Stimulated activated CD8-positive, alpha-beta memory T cell treated with anti-CD3 and anti-CD28 coated beads, Interleukin-12 subunit alpha, Interleukin-12 subunit beta, amount 100 ng/mL, for 24 hours (primary cell): ENCODE measurements around the gene FBLN2.
A peak's percentile ranks its signal among the peaks of the same experiment; 100 is the strongest.

Source experiments
- DNase-seq: peaks from one replicate; pipeline ENCODE4 v3.0.0-alpha.2; 2020; ENCODE audit errors: extremely low read depth

FBLN2 gene

DNA sequence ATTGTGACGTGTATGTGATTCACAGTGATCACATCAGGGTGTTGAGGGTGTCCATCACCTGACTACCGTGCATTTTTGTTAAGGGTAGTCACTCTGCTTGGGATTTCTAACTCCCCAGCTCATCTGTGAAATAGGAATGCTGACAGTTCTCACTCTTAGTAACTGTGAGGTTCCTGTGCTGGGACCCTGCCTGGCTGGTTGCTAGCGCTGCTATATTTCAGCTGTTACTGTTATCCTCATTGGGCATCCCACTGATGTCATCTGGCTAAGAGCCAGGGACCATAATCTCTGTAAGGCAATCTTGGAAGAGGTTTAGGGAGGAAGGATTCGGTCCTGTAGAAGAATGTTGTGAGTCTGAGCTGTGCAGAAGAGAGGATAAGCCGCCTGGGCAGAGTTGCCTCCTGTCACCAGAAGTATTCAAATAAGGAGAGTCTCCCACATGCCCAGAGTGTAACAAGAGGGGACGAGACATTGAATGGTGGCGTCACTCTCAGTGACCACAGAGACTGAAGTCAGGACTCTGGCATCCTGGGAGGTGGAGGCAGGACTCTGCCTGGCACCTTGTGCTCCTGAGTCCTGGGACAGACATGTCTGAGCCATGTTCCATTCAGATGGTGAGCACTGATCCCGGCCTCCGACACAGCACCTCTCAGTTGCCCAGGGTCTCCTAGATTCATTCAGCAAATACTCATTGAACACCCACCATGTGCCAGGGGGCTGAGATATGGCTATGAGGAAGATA, 52.2 kb downstream of the FBLN2 start:
- no peak for DNase-seq

DNA sequence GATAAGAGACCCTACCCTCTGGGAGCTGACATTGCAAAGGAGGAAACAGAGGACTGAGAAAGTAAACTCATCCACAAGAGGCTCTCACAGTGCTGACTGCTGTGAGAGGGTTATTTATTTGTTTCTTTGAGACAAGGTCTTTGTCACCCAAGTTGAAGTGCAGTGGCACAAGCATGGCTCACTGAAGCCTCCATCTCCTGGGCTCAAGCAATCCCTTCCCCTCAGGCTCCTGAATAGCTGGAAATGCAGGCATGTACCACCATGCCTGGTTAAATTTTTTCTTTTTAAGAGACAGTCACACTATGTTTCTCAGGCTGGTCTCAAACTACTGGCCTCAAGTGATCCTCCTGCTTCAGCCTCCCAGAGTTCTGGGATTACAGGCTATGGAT, 52.8 kb downstream of the FBLN2 start:
- no peak for DNase-seq

DNA sequence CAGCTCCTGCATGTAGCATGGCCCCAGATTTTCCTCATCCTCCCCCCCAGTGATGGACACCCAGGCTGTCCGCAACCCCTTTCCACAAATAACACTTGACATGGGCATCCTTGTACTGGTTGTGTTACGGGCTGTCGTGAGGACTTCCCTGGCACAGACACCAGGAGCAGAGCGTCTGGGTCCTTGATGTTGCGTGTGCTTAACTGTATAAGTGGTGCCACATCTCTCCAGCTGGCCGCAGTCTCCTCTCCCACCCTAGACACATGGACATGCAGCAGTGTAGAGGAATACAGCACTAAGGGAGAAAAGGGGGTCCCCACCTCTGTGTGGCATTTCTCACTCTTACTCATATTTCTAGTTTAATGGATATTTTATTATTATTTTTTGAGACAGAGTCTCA, 56.6 kb downstream of the FBLN2 start:
- DNase-seq, result no peak

DNA sequence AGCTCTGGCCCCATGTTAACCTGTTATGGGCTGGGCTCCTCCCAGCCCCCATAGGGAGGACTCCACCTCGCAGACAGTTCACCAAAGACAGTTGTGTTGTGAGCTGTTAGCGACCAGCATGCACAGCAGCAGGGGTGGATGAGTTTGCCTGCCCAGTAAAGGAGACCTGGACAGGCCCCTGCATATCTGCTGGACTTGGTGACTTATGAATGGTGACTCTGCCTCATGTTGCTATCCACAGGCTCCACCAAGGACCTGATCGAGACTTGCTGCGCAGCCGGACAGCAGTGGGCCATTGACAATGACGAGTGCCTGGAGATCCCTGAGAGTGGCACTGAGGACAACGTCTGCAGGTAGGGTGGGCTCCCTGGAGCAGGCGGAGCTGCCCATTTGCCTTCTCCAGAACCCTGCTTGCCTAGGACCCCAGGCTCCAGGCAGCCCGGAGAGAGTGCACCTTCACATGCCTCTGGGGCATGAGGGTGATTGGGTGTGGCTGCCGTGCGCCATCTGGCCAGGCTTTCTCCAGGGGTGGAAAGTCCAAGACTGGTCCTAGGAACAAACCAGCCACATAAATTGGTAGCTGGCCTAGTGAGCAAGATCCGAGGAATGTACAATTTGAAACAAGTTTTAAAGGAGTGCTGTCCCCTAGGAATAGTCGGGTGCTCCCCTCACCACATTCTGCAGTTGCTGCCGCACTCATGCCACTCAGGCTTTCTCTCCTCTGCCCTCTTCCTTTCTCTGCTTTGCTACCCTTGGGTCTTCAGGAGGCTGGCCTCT, 59.1 kb downstream of the FBLN2 start:
- no peak for DNase-seq

DNA sequence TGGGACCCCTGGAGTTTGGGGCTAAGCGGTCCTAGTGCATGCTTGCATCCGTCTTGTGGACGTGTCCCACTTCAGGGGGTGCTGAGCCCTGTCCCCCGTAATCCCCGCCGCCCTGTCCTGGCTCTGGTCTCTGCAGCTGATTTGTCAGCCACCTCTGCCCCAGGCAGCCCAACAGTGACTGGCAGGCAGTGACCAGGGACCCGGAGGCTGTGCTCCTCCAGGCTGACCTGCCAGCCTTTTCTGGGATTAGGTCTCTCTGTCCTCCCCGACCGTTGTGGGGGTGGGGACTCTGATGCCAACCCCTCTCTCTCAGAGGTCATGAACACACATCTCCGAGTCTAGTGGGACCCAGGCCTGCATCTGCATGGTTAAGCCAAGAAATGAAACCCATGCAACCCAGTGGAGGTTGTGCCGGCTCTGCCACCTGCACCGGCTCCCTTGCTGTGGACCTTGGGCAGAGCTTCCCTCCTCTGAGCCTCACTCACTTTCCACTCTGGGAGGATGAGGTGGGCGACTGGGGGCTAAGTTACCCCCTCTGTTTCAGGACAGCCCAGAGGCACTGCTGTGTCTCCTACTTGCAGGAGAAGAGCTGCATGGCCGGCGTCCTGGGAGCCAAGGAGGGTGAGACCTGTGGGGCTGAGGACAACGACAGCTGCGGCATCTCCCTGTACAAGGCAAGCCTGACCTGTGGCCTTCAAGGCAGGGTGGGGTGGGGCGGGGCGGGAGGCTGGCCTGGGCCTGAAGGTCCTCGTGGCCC, 60.2 kb downstream of the FBLN2 start:
- DNase-seq, result no peak

DNA sequence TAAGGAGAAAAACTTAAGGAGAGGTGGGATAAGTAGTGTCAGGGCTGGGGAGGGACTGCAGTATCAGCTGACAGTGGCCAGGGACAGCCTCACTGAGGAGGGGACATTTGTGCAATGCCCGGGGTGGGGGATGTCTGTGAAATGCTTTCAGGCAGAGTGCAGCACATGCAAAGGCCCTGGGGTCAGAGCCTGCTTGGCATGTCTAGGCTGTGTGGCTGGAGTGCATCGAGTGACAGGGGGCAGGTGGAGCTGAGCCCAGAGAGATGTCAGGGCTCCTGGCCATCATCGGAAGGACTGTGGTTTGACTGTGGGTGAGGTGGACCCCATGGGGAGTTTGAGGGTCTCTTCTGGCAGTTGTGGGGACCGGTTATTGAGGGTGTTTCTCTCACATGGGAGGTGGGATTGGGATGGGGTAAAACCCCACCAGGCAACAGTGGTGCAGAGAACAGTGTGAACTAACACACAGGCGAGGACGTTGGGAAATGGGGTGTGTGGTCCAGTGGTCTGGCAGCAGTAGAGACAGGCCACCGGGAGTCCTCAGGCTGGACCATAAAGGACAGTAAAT, 61.2 kb downstream of the FBLN2 start:
- no peak for DNase-seq

DNA sequence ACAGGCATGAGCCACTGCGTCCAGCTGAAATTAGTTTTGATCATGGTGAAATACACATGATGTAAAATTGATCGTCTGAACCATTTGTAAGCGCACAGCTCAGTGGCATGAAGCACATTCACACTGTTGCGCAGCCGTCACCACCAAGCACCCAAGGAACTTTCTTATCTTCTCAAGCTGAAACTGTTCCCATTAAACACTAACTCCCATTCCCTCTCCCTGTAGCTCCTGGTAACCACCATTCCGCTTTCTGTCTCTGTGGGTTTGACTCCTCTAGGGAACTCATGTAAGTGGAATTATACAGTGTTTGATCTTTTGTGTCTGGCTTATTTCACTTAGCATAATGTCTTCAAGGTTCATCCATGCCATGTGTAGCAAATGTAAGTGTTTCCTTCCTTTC, 62.3 kb downstream of the FBLN2 start:
- DNase-seq, result no peak

DNA sequence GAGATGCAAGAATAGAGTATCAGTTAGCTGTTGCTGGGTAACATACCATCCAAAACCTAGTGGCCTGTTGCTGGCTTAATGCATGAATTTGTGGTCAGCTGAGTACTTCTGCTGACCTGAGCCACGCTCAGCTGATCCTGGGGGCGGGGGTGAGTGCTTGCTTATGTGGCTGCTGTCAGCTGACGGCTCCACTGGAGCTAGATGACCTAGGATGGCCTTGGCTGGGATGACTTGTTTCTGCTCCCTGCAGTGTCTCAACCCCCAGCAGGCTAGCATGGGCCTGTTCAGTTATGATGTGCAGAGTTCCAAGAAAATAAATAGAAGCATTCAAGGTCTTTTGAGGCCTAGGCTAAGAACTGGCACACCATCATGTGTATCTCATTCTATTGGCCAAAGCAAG, 63.9 kb downstream of the FBLN2 start:
- no peak for DNase-seq

DNA sequence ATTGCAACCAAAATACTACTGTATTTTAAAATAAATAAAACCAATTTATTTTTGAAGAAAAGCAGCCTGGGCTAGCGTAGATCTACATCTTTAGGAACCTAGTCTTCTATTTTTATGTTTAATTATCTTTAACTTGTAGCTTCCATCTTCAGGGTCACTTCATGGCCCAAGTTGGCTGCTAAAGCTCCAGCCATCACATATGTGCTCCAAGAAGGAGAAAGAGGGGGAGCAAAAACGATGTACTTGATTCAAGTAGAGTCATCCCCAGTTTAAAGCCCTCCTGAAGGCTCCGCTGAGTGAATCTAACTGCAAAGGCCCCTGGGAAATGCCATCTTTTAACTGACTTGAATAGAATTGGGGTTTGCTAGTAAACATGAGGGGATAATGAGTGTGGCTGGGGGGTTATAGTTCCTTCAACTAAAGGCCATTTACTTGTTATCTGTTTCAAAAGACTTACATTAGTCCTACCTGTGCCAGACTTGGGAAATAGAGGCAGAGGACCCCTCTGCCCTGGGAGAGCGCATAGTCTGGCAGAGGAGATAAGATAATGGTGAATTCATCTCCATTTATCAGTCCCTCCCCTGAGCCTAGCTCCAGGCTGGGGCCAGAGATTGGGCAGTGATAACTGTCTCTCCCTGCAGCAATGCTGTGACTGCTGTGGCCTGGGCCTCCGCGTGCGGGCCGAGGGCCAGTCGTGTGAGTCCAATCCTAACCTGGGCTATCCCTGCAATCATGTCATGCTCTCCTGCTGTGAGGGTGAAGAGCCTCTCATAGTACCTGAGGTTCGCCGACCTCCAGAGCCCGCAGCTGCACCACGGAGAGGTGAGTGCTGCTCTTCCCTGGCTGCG, 64.6 kb downstream of the FBLN2 start:
- no peak for DNase-seq

DNA sequence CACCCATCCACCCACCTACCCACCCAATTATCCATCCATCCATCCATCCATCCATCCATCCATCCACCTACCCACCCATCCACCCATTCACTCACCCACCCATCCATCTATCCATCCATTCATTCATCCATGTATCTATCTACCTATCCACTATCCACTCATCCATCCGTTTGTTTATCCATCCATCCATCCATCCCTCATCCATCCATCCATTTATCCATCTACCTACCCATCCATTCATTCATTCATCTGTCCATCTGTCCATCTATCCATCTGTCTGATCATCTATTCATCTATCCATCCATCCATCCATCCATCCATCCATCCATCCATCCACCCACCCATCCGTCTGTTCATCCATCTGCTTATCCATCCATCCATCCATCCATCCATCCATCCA, 65.7 kb downstream of the FBLN2 start:
- no peak for DNase-seq

DNA sequence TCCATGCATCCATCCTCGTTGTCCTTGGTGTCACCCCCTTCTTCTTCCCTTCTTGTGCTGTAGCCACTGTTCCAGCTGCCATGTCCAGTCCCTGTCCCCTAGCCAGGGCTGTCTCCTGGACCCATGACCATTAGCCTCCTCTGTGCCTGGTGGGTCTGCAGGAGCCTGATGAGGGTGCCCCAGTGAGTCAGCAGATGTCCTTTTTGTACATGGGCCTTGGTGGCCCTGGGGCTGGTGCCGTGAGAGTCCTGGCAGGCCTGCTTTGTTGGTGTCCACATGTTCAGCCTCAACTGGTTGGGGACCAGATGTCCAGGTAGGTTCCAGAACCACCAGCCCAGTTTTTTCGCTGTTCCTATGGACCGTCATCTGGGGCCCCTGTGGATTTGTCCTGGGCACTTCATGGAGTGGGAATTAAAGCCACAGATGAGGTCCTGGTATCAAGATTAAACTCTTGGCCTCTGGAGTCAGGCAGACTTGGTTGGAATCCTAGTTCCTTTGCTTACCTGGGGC, 66.1 kb downstream of the FBLN2 start:
- DNase-seq, result no peak

DNA sequence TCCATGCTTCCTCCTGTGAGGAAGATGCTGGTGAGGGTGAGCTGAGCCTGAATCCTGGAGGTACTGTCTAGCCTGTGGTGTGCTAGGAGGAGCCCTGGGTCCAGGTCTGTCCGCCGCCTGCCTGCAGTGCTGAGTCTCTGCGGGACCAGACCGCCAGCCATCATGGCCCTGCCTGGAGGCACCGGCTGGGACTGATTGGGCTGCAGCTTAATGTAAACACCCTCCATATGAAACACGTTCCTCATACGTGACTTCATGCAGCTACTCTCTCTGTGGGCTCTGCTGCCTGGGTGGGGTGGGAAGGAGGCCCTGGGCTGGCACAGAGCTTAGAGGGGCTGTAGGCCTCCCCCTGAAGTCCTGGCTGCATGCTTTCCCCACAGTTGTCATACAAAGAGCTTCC, 67.4 kb downstream of the FBLN2 start:
- DNase-seq, result no peak

DNA sequence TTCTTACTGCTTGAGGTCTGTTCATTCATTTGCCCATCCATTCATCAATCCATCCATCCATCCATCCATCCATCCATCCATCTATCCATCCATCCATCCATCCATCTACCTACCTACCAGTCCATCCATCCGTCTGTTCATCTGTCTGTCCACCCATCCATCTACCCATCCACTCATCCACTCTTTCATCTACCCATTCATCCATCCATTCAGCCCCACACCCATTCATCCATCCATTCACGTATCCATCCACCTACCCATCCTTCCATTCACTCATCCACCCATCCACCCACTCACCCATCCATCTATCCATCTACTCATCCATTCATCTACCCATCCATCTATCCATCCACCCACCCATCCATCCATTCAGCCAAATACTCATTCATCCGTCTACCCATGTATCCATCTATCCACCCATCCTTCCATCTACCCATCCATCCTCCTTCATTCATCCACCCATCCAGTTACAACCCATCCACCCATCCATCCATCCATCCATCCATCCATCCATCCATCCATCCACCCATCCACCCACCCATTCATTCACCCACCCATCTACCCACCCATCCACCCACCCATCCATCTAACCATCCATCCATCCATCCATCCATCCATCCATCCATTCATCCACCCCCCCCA, 68.3 kb downstream of the FBLN2 start:
- no peak for DNase-seq

DNA sequence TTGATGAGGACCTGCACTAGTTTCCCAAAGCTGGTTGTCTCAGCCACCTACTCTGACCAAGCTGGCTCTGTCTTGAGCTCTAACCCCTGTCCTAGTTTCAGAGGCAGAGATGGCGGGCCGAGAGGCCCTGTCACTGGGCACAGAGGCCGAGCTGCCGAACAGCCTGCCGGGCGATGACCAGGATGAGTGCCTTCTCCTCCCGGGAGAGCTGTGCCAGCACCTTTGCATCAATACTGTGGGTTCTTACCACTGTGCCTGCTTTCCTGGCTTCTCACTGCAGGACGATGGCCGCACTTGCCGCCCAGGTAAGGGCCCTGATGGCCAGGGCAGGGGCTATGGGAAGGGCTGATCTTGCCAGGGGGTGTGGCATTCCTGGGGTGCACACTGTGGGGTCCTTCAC, 69.1 kb downstream of the FBLN2 start:
- DNase-seq, result no peak

DNA sequence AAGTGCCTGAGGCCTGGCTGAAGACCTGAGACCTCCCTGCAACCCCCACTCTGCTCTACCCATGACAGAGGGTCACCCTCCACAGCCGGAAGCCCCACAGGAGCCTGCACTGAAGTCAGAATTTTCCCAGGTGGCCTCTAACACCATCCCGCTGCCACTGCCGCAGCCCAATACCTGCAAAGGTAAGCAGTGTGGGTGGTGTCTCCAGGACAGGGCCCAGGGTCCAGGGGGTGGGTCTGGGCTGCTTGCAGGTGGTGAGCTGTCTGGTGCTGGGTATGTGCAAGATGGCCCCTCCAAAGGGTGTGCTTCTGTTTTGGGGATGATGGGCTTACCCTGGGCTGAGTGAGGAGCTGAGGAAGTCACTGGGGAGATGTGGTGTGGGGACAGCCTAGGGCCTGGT, 69.9 kb downstream of the FBLN2 start:
- no peak for DNase-seq

DNA sequence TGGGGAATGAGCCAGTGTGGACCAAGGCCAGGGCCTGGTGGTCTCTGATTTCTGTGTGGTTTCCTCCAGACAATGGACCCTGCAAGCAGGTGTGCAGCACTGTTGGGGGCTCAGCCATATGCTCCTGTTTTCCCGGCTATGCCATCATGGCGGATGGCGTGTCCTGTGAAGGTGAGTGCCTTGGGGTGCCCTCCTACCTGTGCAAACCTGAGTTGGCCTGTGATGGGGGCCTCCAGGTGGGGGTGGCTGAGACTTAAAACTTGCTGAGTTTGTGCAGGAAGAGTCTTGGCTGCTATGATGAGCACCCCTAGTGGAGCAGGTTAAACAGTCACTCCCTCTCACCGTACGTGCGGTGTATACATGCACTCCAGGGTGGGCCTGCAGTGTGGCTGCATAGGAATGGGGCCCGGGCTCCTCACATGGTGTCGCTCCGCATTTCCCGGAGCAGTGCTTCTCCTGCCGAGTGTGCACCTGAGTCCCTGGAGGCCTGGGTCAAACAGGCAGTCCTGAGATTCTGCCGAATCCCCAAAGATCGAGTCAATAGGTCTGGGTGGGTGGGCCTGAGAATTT, 70.8 kb downstream of the FBLN2 start:
- DNase-seq, result no peak

DNA sequence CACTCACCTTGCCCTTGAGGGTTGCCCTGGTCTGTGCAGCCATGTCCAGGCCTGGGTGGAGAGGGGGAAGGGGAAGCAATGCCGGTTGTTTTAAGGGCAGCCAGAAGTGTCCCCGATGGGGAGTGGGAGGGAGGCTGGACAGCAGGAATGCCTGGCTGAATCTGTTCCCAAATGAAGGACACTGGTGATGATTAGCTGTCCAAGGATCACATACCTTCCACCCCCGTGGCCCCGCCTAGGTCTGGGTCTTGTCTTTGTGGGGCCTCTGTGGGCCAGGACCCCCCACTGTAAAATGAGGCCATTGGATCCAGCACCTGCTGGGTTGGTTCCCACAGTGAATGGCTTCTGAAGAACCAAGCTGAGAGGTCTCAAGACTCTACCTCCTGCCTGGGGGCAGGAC, 71.4 kb downstream of the FBLN2 start:
- no peak for DNase-seq

DNA sequence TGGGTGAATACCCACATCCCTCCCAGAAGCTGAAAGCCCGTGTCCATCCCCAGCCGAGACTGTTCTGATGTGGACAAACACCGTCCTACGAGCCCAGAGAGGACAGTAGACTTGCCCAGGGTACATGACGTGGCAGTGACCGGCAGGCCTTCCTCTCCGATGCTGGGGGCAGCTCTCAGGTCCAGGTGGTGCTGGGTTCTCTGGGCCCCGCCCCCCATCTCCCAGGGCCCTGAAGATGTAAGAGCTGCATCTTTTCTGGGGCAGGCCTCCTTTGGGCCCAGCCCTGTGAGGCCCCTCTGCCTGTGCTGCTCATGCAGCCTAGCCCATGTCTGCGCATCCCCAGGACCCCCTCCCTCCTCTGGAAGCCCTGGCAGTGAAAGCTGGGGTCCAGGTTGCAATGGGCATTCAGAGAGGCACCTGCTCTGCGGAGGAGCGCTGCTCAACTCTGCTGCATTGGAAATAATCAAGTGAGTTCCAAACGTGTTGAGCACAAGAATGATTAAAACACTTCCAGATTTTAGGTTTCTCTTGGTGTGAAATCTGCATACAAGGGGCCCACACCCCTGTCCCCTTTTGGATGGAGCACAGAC, 71.9 kb downstream of the FBLN2 start:
- no peak for DNase-seq

DNA sequence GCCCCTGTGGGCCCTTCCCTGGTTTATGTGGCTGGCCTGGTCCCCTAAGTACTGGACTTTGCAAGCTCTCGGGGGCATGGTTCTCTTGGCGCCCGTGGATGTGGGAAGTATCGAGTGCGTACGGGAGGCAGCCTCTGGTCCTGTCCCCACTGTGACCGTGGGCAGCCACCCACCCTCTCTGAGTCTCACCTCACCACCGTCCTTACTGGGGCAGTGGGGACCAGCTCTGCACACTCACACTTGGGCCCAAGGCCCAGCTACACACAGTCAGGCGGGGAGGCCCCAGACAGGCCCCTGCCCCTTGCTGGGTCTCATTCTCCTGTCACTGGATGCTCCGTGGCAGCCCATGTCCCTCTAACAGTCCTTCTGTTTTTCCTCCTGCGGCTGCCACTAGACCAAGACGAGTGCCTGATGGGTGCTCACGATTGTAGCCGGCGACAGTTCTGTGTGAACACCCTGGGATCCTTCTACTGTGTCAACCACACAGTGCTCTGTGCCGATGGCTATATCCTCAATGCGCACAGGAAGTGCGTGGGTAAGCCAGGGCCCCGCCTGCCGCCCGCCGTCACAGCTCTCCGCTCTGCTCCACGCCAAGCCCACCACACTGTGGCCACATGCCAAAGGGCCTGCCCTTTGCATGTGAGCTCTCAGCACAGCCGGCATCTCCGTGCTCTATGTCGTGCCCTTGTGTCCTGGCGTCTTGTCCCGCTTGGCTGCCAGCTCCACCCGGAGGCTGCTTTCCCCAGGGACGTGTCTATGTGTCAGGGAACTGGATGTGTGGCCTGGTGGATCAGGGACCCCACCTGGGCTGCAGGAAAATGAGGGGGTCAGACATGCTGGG, 72.7 kb downstream of the FBLN2 start:
- peak; percentile 5 for DNase-seq
